CD4-positive, alpha-beta T cell treated with Interleukin-17A for 1 hour (primary cell): ENCODE measurements around the gene ORC2.
"Not testable (repeated sequence)": the region's sequence is repeated elsewhere in the genome, so short reads cannot be mapped to it uniquely, and the experiment has no call there.

Experiments
- DNase-seq: peaks from one replicate; pipeline ENCODE4 v3.0.0-alpha.2; 2020

The ORC2 gene

DNA sequence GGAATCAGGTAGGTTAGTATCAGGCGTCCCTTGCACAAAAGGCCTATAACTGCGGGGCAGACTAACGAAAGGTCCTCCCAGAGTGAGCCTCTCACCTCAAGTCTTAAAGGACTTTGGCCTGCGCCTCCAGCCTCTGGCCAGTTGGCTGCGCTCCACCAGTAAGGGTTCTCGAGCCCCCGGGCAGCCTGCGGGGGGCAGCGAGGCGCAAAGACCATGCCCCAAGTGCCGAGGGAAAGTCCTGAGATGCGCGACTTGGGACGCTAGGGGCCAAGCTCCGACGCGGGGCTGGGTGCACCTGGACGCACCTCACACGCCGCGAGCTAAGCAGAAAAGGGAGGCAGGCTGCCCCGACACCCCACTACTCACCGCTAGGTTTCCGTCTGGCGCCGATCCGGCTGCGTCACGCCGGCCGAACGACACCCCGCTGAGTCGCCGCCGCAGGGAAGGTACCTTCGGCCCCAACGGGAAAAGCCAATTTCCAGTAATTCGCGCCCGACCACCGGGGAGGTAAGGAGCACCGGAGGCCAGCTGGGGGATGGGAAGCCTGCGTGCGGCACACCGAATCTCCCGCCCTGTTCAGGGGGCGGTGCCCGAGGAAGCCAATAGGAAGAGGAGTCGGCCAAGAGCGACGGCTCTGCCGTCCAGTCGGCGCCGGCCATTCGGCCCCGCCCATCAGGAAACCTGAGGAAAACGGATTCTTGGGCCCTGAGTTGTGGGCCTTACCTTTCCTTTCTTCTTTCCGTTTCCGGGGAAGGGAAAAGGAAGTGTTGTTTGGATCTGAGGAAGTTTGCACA lies at the start of gene ORC2:
ORC2 (minus strand) TSS at position 537 of the 794 bp plus-strand sequence. CDS start 5,537 bp downstream, outside the sequence.
- DNase-seq = peak; percentile 94

- no peak for DNase-seq
Observed at GRCh38 chr2:201008296-201008829, 44.9 kb upstream of the ORC2 start.

DNA sequence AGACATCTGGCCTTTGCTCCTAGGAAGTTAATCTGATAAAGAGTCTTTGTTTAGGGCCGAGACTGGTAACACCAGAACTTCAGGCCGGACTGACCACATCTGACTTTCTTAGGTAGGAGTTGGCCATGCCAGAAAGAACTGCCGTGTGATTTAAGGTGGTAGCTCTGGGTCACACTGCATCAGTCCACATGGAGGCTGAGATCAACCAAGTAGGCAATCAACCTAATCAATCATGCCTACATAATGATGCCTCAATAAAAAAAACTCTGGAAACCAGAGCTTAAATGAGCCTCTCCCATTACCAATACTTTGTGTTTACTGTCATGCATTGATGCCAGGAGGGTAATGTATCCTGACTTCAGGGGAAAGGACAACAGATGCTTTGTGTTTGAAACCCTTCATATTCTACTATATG lies 44.1 kb upstream of the ORC2 start:
- no peak for DNase-seq

DNA sequence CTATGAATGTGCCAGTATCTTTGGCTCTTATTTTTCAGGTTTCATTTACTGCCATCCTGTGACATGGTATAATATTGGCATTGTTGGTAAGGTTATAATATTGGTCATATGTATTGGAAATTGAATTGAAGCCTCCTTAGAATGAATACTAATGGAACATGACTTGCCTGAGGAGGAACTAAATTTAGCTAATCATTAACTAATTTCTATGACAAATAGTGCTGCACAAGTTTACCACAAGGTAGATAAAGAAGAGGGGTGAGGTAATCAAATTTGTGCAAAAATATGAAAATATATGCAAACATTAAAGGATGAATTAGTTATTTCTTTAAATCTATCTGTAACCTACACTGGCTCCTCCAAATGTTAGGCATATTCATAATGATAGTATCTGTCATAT lies 43.2 kb upstream of the ORC2 start:
- no peak for DNase-seq

DNA sequence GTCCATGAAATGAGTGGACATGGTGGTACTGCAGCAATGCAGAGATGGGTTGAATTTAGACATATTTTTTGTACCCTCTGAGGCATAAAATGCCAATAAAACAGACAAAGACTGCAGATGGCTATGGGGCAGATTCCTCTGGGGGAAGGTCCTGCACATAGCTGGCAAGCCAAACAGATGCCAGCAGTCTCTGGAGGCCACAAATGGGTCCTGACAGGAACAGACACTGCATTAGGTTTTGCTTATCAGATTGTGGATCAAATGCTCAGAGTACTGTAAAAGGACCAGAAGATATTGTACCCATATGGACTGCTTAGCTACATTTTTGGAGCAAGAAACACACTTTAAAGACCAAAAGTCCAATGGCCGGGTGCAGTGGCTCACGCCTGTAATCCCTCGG lies 40.9 kb upstream of the ORC2 start:
- no peak for DNase-seq

DNA sequence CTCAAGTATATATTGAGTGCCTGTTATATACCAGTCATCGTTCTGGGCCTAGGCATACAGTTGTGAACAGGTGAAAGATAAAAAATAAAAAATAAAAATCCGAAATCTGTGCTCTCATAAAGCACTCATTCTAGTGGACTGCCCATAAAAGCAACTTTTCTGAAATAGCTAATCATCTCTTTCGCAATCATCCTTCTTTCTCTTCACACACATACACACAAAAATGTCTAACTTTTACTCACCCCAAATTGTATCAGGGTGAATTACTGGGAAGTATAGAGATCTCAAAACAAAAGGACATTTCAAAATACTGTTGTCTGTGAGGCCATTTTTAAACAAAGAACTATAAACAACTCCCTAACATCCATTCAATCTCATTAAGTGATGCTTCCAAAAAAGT lies 29.6 kb upstream of the ORC2 start:
- no peak for DNase-seq

DNA sequence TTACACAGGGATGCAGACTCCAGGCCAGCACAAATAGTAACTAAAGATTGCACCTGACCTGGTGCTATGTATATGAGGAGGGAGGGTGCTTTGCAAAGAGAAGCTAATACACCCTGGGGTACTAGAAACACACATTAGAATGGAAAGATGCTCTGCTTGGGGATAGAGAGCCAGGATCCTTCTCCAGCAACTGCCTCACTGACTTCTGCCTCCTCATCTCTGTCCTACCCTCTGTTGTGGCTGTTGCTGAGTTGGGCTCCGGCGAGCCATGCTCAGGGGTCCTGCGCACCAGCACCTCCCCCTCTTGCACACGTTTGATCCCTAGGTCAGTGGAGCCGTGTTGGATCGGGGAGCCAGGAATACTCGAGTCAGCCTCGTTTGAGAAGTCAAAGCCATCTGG lies 23.7 kb upstream of the ORC2 start:
- no peak for DNase-seq

DNA sequence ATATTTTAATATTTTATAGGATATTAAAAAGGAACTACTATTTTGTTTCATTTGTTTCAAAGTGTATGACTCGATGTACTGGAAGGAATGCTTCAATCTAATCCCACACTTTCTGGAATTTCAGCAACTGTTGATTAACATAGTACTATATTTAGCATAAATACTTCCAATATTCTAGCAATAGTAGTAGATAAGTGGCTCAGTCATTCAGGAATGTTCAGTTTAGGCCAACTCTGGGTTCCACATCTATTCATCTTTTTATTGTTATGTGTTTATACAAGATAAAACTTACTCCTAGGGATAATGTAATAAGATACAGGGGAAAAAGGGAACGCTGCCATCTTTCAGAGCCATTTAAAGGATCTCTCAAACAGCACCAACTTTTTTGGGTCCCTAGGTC lies 22.3 kb upstream of the ORC2 start:
- DNase-seq = no peak

- no peak for DNase-seq
Observed at GRCh38 chr2:200976710-200977109, 13.2 kb upstream of the ORC2 start.

DNA sequence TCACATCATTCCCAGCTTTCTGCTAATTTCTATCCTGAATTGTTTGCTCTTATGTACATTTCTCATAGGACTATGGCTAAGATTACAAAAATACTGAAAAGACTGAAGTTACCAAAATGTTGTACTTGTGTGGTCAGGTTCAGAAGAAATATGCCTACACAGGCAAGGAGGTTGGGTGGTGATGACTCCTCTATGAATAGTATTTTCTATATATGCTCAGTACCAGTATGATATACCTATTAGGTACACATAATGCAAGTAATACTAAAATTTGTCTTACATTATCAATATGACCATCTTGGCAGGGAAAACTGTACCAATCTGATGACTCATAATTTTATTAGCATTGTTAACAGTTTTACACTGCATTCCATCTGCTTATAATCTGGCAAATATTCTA lies 12.2 kb upstream of the ORC2 start:
- no peak for DNase-seq

GRCh38 chr2:200970057-200970456 lies 6.6 kb upstream of the ORC2 start:
- DNase-seq = not testable (repeated sequence)

- DNase-seq = no peak
Observed at GRCh38 chr2:200968735-200969134, 5.3 kb upstream of the ORC2 start.

GRCh38 chr2:200968162-200968561 lies 4.7 kb upstream of the ORC2 start:
- no peak for DNase-seq

DNA sequence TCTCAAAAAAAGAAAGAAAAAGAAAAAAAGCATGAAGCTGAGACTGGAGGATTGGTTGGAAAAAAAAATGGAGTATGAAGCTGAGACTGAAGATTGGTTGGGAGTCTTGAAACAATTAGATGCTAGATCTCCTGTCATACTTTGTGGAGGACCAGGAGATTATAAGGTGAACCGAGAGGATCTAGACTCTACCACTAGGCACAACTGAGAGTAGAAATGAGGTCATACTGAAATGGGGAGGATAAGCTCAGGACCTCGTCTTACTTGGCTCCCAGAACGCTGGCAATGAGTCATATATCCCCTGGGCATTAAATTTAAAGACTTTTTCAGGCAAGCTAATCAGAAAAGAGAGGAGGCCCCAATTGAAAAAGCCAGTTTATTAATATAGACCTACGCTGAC lies 3.3 kb upstream of the ORC2 start:
- DNase-seq = no peak

DNA sequence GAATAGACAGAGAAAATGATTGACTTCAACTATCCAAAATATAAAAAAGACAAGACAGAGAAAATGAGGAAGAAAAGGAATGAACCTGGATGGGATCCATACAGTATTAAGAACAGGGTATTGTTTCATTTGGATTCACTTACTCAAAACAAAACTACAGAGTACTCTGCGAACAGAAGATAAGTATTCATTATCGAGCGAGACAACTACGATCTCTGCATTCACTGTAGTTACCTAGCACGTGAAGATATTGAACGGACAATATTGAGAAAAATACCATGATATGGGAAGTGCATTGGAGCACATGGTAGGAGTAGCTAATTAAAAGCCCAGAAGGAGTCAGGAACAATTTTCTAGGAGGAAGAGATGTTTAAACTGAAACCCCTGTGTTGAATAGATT lies 1.0 kb upstream of the ORC2 start:
- no peak for DNase-seq

DNA sequence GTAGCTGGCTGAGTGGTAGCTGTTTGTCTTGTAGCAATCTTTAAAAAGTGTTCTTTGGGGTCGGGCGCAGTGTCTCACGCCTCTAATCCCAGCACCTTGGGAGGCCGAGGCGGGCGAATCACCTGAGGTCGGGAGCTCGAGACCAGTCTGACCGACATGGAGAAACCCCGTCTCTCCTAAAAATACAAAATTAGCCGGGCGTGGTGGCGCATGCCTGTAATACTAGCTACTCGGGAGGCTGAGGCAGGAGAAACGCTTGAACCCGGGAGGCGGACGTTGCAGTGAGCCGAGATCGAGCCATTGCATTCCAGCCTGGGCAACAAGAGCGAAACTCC lies 425 bp upstream of the ORC2 start:
- DNase-seq = not testable (repeated sequence)

GRCh38 chr2:200962811-200963123 lies 693 bp downstream of the ORC2 start:
- no peak for DNase-seq

GRCh38 chr2:200961674-200962073 lies 1.8 kb downstream of the ORC2 start:
- no peak for DNase-seq

DNA sequence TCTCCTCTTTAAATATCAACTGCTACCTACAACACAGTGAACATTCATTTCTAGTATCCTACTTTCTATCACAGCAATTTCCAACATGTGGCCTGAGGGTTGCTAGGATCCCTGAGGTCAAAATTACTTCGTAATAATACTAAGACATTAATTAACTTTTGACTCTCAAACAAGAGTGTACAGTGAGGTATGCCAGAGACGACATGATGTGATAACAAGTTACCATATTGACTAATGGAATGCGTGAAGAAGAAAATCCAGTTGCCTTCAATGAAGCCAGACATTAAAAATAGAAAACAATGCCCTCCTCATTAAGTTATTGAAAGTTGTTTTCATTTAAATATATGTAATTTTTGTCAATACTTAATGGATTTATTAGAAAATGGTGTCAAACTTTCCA lies 13.1 kb downstream of the ORC2 start:
- no peak for DNase-seq

GRCh38 chr2:200945395-200945729 lies 18.1 kb downstream of the ORC2 start:
- DNase-seq = no peak

- no peak for DNase-seq
Observed at GRCh38 chr2:200944467-200945394, 18.7 kb downstream of the ORC2 start.

- no peak for DNase-seq
Observed at GRCh38 chr2:200943527-200944105, 19.8 kb downstream of the ORC2 start.

GRCh38 chr2:200939832-200940231 lies 23.6 kb downstream of the ORC2 start:
- DNase-seq = no peak
